Keratinocyte (primary cell): ENCODE measurements around the gene KIAA1755. TPM values are rescaled to one million over a fixed set of nuclear protein-coding genes. Genes with fewer than 3 reads are reported as not detected.

Experiments used
- DNase-seq: peaks from one replicate; pipeline ENCODE4 v3.0.0-alpha.2; 2011; ENCODE audit warnings: low read depth, missing footprints, low spot score
- FAIRE-seq: peaks from 2 replicates; lab custom pipeline; 2011; peaks lifted over from hg19 to GRCh38; lab: Jason Lieb, UNC
- H2AFZ ChIP-seq: 2 replicates; pipeline ENCODE4 v1.6.0; 2012; ENCODE audit warnings: low read length, control low read depth, inconsistent platforms; ENCODE audit not compliant: control insufficient read depth
- H3K27ac ChIP-seq: 2 replicates; pipeline ENCODE4 v1.5.1; 2011; ENCODE audit warnings: low read length; ENCODE audit not compliant: control insufficient read depth, insufficient read depth
- H3K27me3 ChIP-seq: 3 replicates; pipeline ENCODE4 v1.6.0; 2011; ENCODE audit warnings: low read length; ENCODE audit not compliant: control insufficient read depth, insufficient read depth; ENCODE audit errors: extremely low read depth
- H3K36me3 ChIP-seq, 2 experiments: 2 replicates in 1 of 2; 3 replicates in 1 of 2; pipeline ENCODE4 v1.5.1; 2011; ENCODE audit warnings: low read length in 2 of 2, mild to moderate bottlenecking in 1 of 2; ENCODE audit not compliant: control insufficient read depth in 2 of 2, insufficient read depth in 2 of 2; ENCODE audit errors: extremely low read depth in 1 of 2
- H3K4me1 ChIP-seq: 3 replicates; pipeline ENCODE4 v1.5.1; 2011; ENCODE audit warnings: low read length; ENCODE audit not compliant: control insufficient read depth, insufficient read depth; ENCODE audit errors: extremely low read depth
- H3K4me2 ChIP-seq: 3 replicates; pipeline ENCODE4 v1.6.0; 2011; ENCODE audit warnings: low read depth, low read length; ENCODE audit not compliant: control insufficient read depth, insufficient read depth; ENCODE audit errors: extremely low read depth
- H3K4me3 ChIP-seq, 3 experiments: fragments of 200-600 bp in 1 of 3; sonication (generic) in 1 of 3; 2 replicates in 2 of 3; 3 replicates in 1 of 3; pipeline ENCODE4 v1.5.1; 2011 to 2016; ENCODE audit warnings: low read length in 3 of 3, mild to moderate bottlenecking in 3 of 3, control low read depth in 2 of 3, inconsistent platforms in 1 of 3, low read depth in 1 of 3, mixed read lengths in 1 of 3, mixed run types in 1 of 3, moderate library complexity in 1 of 3; ENCODE audit not compliant: control insufficient read depth in 2 of 3, insufficient read depth in 2 of 3; ENCODE audit errors: extremely low read depth in 1 of 3
- H3K79me2 ChIP-seq: 2 replicates; pipeline ENCODE4 v1.6.0; 2012; ENCODE audit warnings: low read length; ENCODE audit not compliant: control insufficient read depth, insufficient read depth
- H3K9ac ChIP-seq: 3 replicates; pipeline ENCODE4 v1.6.0; 2011; ENCODE audit warnings: low read length; ENCODE audit not compliant: control insufficient read depth, insufficient read depth; ENCODE audit errors: extremely low read depth
- H3K9me1 ChIP-seq: 3 replicates; pipeline ENCODE4 v1.6.0; 2011; ENCODE audit warnings: low read length; ENCODE audit not compliant: control insufficient read depth, insufficient read depth; ENCODE audit errors: extremely low read depth
- H3K9me3 ChIP-seq: 2 replicates; pipeline ENCODE4 v1.5.1; 2012; ENCODE audit warnings: low read depth, low read length; ENCODE audit not compliant: control insufficient read depth
- H4K20me1 ChIP-seq: 3 replicates; pipeline ENCODE4 v1.6.0; 2011; ENCODE audit warnings: low read length; ENCODE audit not compliant: control insufficient read depth, insufficient read depth; ENCODE audit errors: extremely low read depth
- EZH2 ChIP-seq: IDR thresholded peaks from one replicate; pipeline ENCODE4 v1.6.1; 2012; ENCODE audit warnings: inconsistent platforms, mild to moderate bottlenecking, low read length, moderate library complexity
- dilution Hi-C: fragments of 300-500 bp; cut with MboI; formaldehyde crosslinking; loops from one replicate; pipeline ENCODE4 v1.7.0; 2020; ENCODE audit warnings: low sequenced_read_pairs; ENCODE audit not compliant: extremely low pct_ligation_motif_present
- polyA plus RNA-seq, 5 experiments: library from polyadenylated mRNA; depleted of rRNA in 3 of 5; stranded (reverse) in 3 of 5; stranded (forward) in 1 of 5; unstranded in 1 of 5; fragments of >200 nt; gene quantifications; 1 replicate in 1 of 5; 2 replicates in 3 of 5; 3 replicates in 1 of 5; pipeline versions ENCODE4 v1.2.1 to v1.2.3, GENCODE V29; 2011 to 2012; ENCODE audit warnings: missing spikeins in 2 of 5, low read depth in 1 of 5, low replicate concordance in 1 of 5
- TF ChIP-seq, protein P1 (sequence below), 3 experiments: IDR thresholded peaks in 1 of 3; conservative IDR thresholded peaks in 1 of 3; optimal IDR thresholded peaks in 1 of 3; 2 replicates in 2 of 3; 3 replicates in 1 of 3; pipeline versions ENCODE3 to v1.5.1; 2011; ENCODE audit warnings: low read length in 3 of 3, mild to moderate bottlenecking in 3 of 3, moderate library complexity in 2 of 3, control low read depth in 1 of 3, inconsistent platforms in 1 of 3; ENCODE audit not compliant: insufficient read depth in 2 of 3; ENCODE audit errors: extremely low read depth in 1 of 3

KIAA1755 gene
- polyA plus RNA-seq, 1 donor (not counting 4 experiments of a cell fraction or from before 2014, with no cell fraction given) = not detected

DNA sequence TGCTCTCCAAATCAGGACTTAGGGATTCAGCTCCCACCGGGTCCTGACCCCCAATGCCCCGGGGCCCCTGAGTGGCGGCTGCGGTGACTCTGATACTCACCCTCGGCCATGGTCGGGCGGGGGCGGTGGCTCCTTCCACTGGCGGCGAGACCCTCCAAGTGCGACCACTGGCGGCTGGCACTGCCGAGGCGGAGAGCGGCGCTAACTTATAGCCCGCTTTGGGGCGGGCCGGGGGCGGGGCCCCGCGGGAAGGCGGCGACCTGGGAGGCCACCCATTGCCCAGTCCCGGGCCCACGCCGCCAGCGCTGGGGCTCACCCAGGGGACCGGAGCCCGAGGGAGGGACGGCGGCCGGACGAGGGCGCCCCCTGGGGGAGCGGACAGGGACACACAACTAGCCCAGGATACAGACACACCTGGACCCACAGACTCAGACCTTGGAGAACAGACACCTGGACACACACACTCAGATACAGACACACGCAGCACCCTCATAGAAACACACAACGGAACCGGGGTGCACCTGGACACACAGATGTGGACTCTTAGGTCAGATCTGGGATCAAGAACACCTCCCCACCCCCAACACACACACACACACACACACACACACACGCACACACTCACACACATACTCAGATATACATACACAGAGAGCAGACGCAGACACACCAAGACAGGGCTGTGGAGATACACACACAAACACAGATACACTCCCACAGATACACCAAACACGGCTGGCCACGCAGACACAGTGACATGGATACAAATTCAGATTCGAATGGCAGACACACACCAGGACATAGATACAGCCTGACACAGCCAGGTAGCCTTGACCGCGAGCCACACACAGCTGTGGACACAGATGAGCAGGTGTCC, 95.2 kb downstream of the KIAA1755 start, which contains the start of gene TGM2:
TGM2 (minus strand) TSS at position 182 of the 877 bp plus-strand sequence; CDS start at position 110, 72 bp downstream.
- Histone ChIP-seq H3K9me1 (no peaks in the 10 kb centered on the region), H4K20me1 (no peaks in the 10 kb centered on the region), H3K79me2 (no peaks in the 10 kb centered on the region), H3K4me2 (peak within 1 kb of the TSS; percentile 69), H3K36me3 (no peaks in the 10 kb centered on the region), H3K4me3 (peak within 1 kb of the TSS; percentile 17 to 36 (median 20)), H3K9ac (peak within 1 kb of the TSS; percentile 19), H3K27ac (no peak within 1 kb of the TSS), H3K4me1 (peaks cover 42% of the 10 kb centered on the region), H3K9me3 (no peaks in the 10 kb centered on the region), H3K27me3 (no peaks in the 10 kb centered on the region), H2AFZ (peak within 1 kb of the TSS; percentile 17)
- no peak for TF ChIP-seq EZH2
- TF ChIP-seq, protein P1, sequence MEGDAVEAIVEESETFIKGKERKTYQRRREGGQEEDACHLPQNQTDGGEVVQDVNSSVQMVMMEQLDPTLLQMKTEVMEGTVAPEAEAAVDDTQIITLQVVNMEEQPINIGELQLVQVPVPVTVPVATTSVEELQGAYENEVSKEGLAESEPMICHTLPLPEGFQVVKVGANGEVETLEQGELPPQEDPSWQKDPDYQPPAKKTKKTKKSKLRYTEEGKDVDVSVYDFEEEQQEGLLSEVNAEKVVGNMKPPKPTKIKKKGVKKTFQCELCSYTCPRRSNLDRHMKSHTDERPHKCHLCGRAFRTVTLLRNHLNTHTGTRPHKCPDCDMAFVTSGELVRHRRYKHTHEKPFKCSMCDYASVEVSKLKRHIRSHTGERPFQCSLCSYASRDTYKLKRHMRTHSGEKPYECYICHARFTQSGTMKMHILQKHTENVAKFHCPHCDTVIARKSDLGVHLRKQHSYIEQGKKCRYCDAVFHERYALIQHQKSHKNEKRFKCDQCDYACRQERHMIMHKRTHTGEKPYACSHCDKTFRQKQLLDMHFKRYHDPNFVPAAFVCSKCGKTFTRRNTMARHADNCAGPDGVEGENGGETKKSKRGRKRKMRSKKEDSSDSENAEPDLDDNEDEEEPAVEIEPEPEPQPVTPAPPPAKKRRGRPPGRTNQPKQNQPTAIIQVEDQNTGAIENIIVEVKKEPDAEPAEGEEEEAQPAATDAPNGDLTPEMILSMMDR (optimal IDR thresholded peaks at IDR 0.05 in 1 of 3, IDR thresholded peaks at IDR 0.05 in 1 of 3, conservative IDR thresholded peaks at IDR 0.05 in 1 of 3; ENCODE audit: extremely low read depth in 1 of 3, insufficient read depth in 2 of 3, low read length in 3 of 3) = peak; percentile 67 to 85 (median 79)
- FAIRE-seq (no peak), DNase-seq (no peak)
- dilution Hi-C loops = no loop called here

DNA sequence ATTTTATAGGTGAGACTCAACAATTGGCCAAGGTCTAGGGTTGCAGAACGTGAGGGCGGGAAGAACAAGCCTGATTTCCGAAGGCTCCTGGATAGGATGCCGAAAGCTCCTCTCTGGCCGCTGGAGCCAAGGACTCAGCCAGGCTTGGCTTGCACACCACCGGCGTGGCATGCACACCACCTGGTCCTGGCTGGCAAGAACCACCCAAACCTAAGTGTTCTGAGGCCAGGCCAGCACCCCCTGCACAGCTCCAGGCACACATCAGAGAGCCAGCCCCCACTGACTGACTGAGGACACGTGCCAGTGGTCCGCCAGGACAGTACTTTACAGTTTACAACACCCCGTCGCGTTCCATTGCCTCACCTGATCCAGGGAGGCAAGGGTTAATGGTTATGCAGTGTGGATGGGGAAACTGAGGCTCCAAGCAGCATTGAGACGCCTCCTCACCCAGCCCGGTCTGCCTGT, 95.9 kb downstream of the KIAA1755 start:
- no peak overlapping the region for H3K27ac ChIP-seq
- peaks cover 39% of the 10 kb centered on the region for H3K4me1 ChIP-seq
- H3K9ac ChIP-seq = no peak overlapping the region
- FAIRE-seq = no peak
- no peak for DNase-seq
- H4K20me1 ChIP-seq = no peaks in the 10 kb centered on the region
- H3K4me2 ChIP-seq = peak overlapping the region; percentile 69
- no peak for TF ChIP-seq EZH2
- TF ChIP-seq, protein P1 (optimal IDR thresholded peaks at IDR 0.05 in 1 of 3, IDR thresholded peaks at IDR 0.05 in 1 of 3, conservative IDR thresholded peaks at IDR 0.05 in 1 of 3; ENCODE audit: extremely low read depth in 1 of 3, insufficient read depth in 2 of 3, low read length in 3 of 3) = no peak
- no peaks in the 10 kb centered on the region for H3K9me1 ChIP-seq
- no peaks in the 10 kb centered on the region for H3K9me3 ChIP-seq
- no peak overlapping the region for H2AFZ ChIP-seq
- H3K27me3 ChIP-seq = no peaks in the 10 kb centered on the region
- peak overlapping the region in 2 of 3 experiments; percentile 17 to 20 for H3K4me3 ChIP-seq
- dilution Hi-C loops = no loop called here
- no peaks in the 10 kb centered on the region for H3K36me3 ChIP-seq
- H3K79me2 ChIP-seq = no peaks in the 10 kb centered on the region
